Measurements from ENCODE around the gene TGFBR3. TPM values are rescaled to one million over a fixed set of nuclear protein-coding genes. Genes with fewer than 3 reads are reported as not detected.

TGFBR3 gene
- total RNA-seq, 1 experiment from 2014 or later = 2.4 TPM

GRCh38 chr1:91821126-91821868 is 64.7 kb downstream of the TGFBR3 start:
- no peak overlapping the region for H2AK5ac ChIP-seq (ENCODE audit: insufficient read length, low read length)
- H3K27ac ChIP-seq (ENCODE audit: insufficient read length, low read depth, low read length) = no peak overlapping the region
- H3K79me2 ChIP-seq (ENCODE audit: insufficient read depth, low read length) = no peaks in the 10 kb centered on the region
- H3K79me1 ChIP-seq (ENCODE audit: insufficient read depth, low read depth, low read length, poor library complexity, severe bottlenecking) = no peaks in the 10 kb centered on the region
- Mint-ChIP-seq H3K36me3 (ENCODE audit: insufficient read depth in 1 of 3, low read depth in 3 of 3) (no peaks in the 10 kb centered on the region), H3K27ac (peak overlapping the region in 1 of 3 experiments; percentile 14; a peak in 1 of 7 replicates), H3K4me3 (no peak overlapping the region), H3K27me3 (ENCODE audit: low read depth) (no peaks in the 10 kb centered on the region), H3K9me3 (no peaks in the 10 kb centered on the region), H3K4me1 (peaks cover 7 to 15% of the 10 kb centered on the region in 2 experiments)
- no CpG with 5 or more reads among the region's 6 CpGs for WGBS (ENCODE audit: extremely low coverage, insufficient read length, low lambda C conversion rate)
- H3K9ac ChIP-seq (ENCODE audit: extremely low read depth, insufficient read length, low read length) = no peak overlapping the region
- H3T11ph ChIP-seq (ENCODE audit: low read length) = no peak overlapping the region
- H2BK120ac ChIP-seq (ENCODE audit: low read depth, low read length, poor library complexity, severe bottlenecking) = no peak overlapping the region
- no peaks in the 10 kb centered on the region for H4K20me1 ChIP-seq (ENCODE audit: control insufficient read depth, insufficient read depth, insufficient read length)
- H3K18ac ChIP-seq (ENCODE audit: insufficient read length, low read depth, low read length) = no peak overlapping the region
- no peak overlapping the region for H3K4me2 ChIP-seq (ENCODE audit: insufficient read depth, insufficient read length, low read length)
- no peak overlapping the region for H4K91ac ChIP-seq (ENCODE audit: insufficient read length, low read depth, low read length)
- TF ChIP-seq, protein P1, sequence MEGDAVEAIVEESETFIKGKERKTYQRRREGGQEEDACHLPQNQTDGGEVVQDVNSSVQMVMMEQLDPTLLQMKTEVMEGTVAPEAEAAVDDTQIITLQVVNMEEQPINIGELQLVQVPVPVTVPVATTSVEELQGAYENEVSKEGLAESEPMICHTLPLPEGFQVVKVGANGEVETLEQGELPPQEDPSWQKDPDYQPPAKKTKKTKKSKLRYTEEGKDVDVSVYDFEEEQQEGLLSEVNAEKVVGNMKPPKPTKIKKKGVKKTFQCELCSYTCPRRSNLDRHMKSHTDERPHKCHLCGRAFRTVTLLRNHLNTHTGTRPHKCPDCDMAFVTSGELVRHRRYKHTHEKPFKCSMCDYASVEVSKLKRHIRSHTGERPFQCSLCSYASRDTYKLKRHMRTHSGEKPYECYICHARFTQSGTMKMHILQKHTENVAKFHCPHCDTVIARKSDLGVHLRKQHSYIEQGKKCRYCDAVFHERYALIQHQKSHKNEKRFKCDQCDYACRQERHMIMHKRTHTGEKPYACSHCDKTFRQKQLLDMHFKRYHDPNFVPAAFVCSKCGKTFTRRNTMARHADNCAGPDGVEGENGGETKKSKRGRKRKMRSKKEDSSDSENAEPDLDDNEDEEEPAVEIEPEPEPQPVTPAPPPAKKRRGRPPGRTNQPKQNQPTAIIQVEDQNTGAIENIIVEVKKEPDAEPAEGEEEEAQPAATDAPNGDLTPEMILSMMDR (conservative IDR thresholded peaks at IDR 0.05) = no peak
- H3K9me3 ChIP-seq (ENCODE audit: control insufficient read depth, low read depth, low read length) = no peaks in the 10 kb centered on the region
- H4K5ac ChIP-seq (ENCODE audit: insufficient read length, low read depth, low read length) = no peak overlapping the region
- no peak overlapping the region for H2AFZ ChIP-seq (ENCODE audit: low read length)
- no peak overlapping the region for H3K23ac ChIP-seq (ENCODE audit: insufficient read length, low read depth, low read length)
- no peak overlapping the region for H4K8ac ChIP-seq (replicated peaks; ENCODE audit: insufficient read length, low read depth, low read length)
- no peak overlapping the region for H2BK20ac ChIP-seq (ENCODE audit: low read depth, low read length, poor library complexity, severe bottlenecking)
- DNase-seq = no peak
- H3K23me2 ChIP-seq (ENCODE audit: insufficient read length, low read depth, low read length, poor library complexity, severe bottlenecking) = no peaks in the 10 kb centered on the region
- no peak overlapping the region for H3K14ac ChIP-seq (ENCODE audit: insufficient read depth, low read length)
- H2BK15ac ChIP-seq (ENCODE audit: low read depth, low read length) = no peak overlapping the region
- no peak overlapping the region for H3K4ac ChIP-seq (ENCODE audit: low read depth, low read length)
- no peak overlapping the region for H2BK5ac ChIP-seq (ENCODE audit: insufficient read length, low read length)
- H3K4me1 ChIP-seq (ENCODE audit: insufficient read depth, low read length) = no peaks in the 10 kb centered on the region
- no peak overlapping the region for H2BK12ac ChIP-seq (ENCODE audit: insufficient read length, low read depth, low read length)
- no peak overlapping the region for H3K56ac ChIP-seq (ENCODE audit: insufficient read length, low read depth, low read length)
- H3K27me3 ChIP-seq (ENCODE audit: insufficient read depth, low read length) = no peaks in the 10 kb centered on the region
